Esophagus squamous epithelium (tissue), 4 donors: ENCODE measurements around the gene ANTXR2.

Experiments
- POLR2A ChIP-seq, 4 donors: fragments of 450-650 bp; IDR thresholded peaks; one replicate each; pipeline ENCODE4 v1.6.1; 2017; ENCODE audit warnings: antibody characterized with exemption in 4 of 4, mild to moderate bottlenecking in 4 of 4, moderate library complexity in 3 of 4
- TF ChIP-seq, protein P1 (sequence below), 6 experiments: fragments of 450-650 bp in 4 of 6; fragments of 200-600 bp in 2 of 6; sonication (generic) in 2 of 6; IDR thresholded peaks; one replicate each; pipeline ENCODE4 v1.5.1; 2016 to 2019; ENCODE audit warnings: antibody characterized with exemption in 6 of 6, mild to moderate bottlenecking in 4 of 6, moderate library complexity in 4 of 6

DNA sequence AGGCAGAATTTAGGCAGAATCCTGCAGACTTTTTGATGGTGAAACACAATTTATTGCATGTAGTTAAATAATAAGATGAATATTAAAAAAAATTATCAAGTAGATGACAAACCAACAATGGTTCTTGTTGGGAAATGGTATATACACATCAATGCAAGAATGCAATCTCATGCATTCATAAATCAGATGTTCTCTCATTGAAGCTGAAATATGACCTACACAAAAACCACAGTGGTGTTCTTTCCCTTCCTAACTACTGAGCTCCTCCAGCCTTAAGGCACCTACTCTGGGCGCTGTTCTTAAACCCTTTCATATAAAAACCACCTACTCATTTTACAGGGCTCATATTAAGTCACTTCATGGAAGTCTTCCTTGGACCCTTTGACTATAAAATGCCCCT, 64.1 kb downstream of the ANTXR2 start:
- no peak for TF ChIP-seq POLR2A (IDR thresholded peaks at IDR 0.05)
- TF ChIP-seq, protein P1, sequence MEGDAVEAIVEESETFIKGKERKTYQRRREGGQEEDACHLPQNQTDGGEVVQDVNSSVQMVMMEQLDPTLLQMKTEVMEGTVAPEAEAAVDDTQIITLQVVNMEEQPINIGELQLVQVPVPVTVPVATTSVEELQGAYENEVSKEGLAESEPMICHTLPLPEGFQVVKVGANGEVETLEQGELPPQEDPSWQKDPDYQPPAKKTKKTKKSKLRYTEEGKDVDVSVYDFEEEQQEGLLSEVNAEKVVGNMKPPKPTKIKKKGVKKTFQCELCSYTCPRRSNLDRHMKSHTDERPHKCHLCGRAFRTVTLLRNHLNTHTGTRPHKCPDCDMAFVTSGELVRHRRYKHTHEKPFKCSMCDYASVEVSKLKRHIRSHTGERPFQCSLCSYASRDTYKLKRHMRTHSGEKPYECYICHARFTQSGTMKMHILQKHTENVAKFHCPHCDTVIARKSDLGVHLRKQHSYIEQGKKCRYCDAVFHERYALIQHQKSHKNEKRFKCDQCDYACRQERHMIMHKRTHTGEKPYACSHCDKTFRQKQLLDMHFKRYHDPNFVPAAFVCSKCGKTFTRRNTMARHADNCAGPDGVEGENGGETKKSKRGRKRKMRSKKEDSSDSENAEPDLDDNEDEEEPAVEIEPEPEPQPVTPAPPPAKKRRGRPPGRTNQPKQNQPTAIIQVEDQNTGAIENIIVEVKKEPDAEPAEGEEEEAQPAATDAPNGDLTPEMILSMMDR (IDR thresholded peaks at IDR 0.05) = no peak
